ENCODE measurements around the gene PAPSS1. TPM values are rescaled to one million over a fixed set of nuclear protein-coding genes. Genes with fewer than 3 reads are reported as not detected.

PAPSS1 gene
- total RNA-seq, 1 experiment from 2014 or later: 59.0 TPM

GRCh38 chr4:107760281-107760947 is 40.4 kb upstream of the PAPSS1 start:
- BruUV-seq (replicated peaks): no TSS peak
- H3K4me1 ChIP-seq (ENCODE audit: control insufficient read depth in 1 of 2, insufficient read depth in 2 of 2, low read length in 2 of 2): no peaks in the 10 kb centered on the region
- no peak for DNase-seq (ENCODE audit: low read depth, low spot score)
- H3K9ac ChIP-seq (ENCODE audit: low read length): no peak overlapping the region
- H3K4me3 ChIP-seq (replicated peaks in 1 of 2; ENCODE audit: low read depth in 1 of 2, low read length in 2 of 2): no peak overlapping the region
- no peak overlapping the region for H3K4me2 ChIP-seq (ENCODE audit: low read length)
- H2AFZ ChIP-seq (ENCODE audit: low read depth, low read length, poor library complexity, severe bottlenecking): peak overlapping the region; percentile 88
- intact Hi-C loops (cut with micrococcal nuclease): no loop called here
- no peaks in the 10 kb centered on the region for H3K79me2 ChIP-seq (ENCODE audit: insufficient read depth, low read length)
- ChIA-PET CTCF (interaction anchor here (1.6 to 3.7 kb wide), 2 partner anchors 152 to 258 kb away, joined by 3 to 23 read pairs; no protein-coding TSS in a partner anchor), POLR2A (interaction anchor here (0.9 kb wide), 1 partner anchor 64 kb away, joined by 5 read pairs; the partner anchor contains the start of gene SGMS2), RAD21 (ENCODE audit: low non-redundant PET in 1 of 2, low total read pairs in 2 of 2, uncharacterized antibody in 2 of 2, unreplicated experiment in 2 of 2) (interaction anchor here in 1 of 2 experiments (0.6 kb wide), 1 partner anchor 1655 kb away, joined by 3 read pairs; no protein-coding TSS in a partner anchor)
- H3K27me3 ChIP-seq (ENCODE audit: insufficient read depth, low read length): no peaks in the 10 kb centered on the region
- H3K36me3 ChIP-seq (ENCODE audit: control insufficient read depth in 1 of 2, insufficient read depth in 2 of 2, low read length in 2 of 2): no peaks in the 10 kb centered on the region
- H3K27ac ChIP-seq (ENCODE audit: low read depth, low read length): no peak overlapping the region
- no peaks in the 10 kb centered on the region for H3K9me3 ChIP-seq (ENCODE audit: control insufficient read depth in 1 of 2, insufficient read depth in 1 of 2, low read depth in 1 of 2, low read length in 2 of 2)
- no peaks in the 10 kb centered on the region for H3K9me2 ChIP-seq (ENCODE audit: insufficient read depth)
- ATAC-seq: peak; percentile 84
- no peaks in the 10 kb centered on the region for H4K20me1 ChIP-seq (ENCODE audit: insufficient read depth)
- TF ChIP-seq ELF1 (IDR thresholded peaks at IDR 0.05; ENCODE audit: borderline replicate concordance, low read depth): no peak
- TF ChIP-seq EZH2phosphoT487 (IDR thresholded peaks at IDR 0.05; ENCODE audit: borderline replicate concordance): no peak
- peak; percentile 51 for TF ChIP-seq CEBPB (IDR thresholded peaks at IDR 0.05; ENCODE audit: low read depth)
- peak; percentile 37 to 54 (median 46); a peak in 4 of 6 replicates for TF ChIP-seq CTCF (IDR thresholded peaks at IDR 0.05 in 2 of 3, conservative IDR thresholded peaks at IDR 0.05 in 1 of 3; ENCODE audit: borderline replicate concordance in 1 of 3, insufficient read depth in 1 of 3, low read depth in 2 of 3, low read length in 2 of 3)
- no peak for TF ChIP-seq SP1 (IDR thresholded peaks at IDR 0.05; ENCODE audit: low read depth)
- TF ChIP-seq JUND (IDR thresholded peaks at IDR 0.05): no peak
- TF ChIP-seq RAD21 (IDR thresholded peaks at IDR 0.05; ENCODE audit: low read depth): peak; percentile 70
- TF ChIP-seq ATF3 (IDR thresholded peaks at IDR 0.05): no peak
- no peak for TF ChIP-seq SRF (IDR thresholded peaks at IDR 0.05; ENCODE audit: low read depth)

Measured in HCT116 (cell line).